ENCODE measurements around the gene GALNT5. TPM values are rescaled to one million over a fixed set of nuclear protein-coding genes. Genes with fewer than 3 reads are reported as not detected.
A peak's percentile ranks its signal among the peaks of the same experiment; 100 is the strongest.
"Not testable (repeated sequence)": the region's sequence is repeated elsewhere in the genome, so short reads cannot be mapped to it uniquely, and the experiment has no call there.

Gene GALNT5
- not detected for total RNA-seq
- not detected for polyA plus RNA-seq
- total RNA-seq: 0 reads per million in 6 experiments

- ATAC-seq (peak in 1 of 2 donors; percentile 18), DNase-seq (no peak)
- H3K9me3 Mint-ChIP-seq: no peaks in the 10 kb centered on the region
- H3K27ac Mint-ChIP-seq: no peak within 1 kb of the TSS
- peaks cover 2 to 16% (median 9%) of the 10 kb centered on the region in 4 donors for H3K4me1 Mint-ChIP-seq
- peaks cover 0 to 3% (median under 1%) of the 10 kb centered on the region in 5 donors for H3K27me3 Mint-ChIP-seq
- POLR2A ChIA-PET: no interaction called here
- peaks cover 0 to 2% (median 0%) of the 10 kb centered on the region in 3 donors for H3K36me3 Mint-ChIP-seq
- H3K4me3 Mint-ChIP-seq: no peak within 1 kb of the TSS
These were observed at the start of gene GALNT5 for GRCh38 chr2:157257312-157258252. Gene GALNT5, plus strand, starts transcription at chr2:157257705. Its CDS starts 378 bp downstream, at chr2:157258083.

GRCh38 chr2:157216286-157216965 is 41.1 kb upstream of the GALNT5 start:
- Mint-ChIP-seq H3K9me3 (no peaks in the 10 kb centered on the region), H3K4me3 (no peak overlapping the region), H3K27me3 (peaks cover 7 to 33% (median 12%) of the 10 kb centered on the region in 5 donors), H3K27ac (no peak overlapping the region), H3K4me1 (no peaks in the 10 kb centered on the region), H3K36me3 (no peaks in the 10 kb centered on the region)
- DNase-seq: no peak
- POLR2A ChIA-PET: no interaction called here
- no peak for ATAC-seq

- DNase-seq: no peak
- H3K9me3 Mint-ChIP-seq: no peaks in the 10 kb centered on the region
- H3K27me3 Mint-ChIP-seq: peaks cover 7 to 33% (median 12%) of the 10 kb centered on the region in 5 donors
- no peaks in the 10 kb centered on the region for H3K36me3 Mint-ChIP-seq
- POLR2A ChIA-PET: no interaction called here
- H3K4me1 Mint-ChIP-seq: no peaks in the 10 kb centered on the region
- no peak overlapping the region for H3K27ac Mint-ChIP-seq
- ATAC-seq: no peak
- no peak overlapping the region for H3K4me3 Mint-ChIP-seq
These were observed 40.1 kb upstream of the GALNT5 start for GRCh38 chr2:157217409-157217808.

GRCh38 chr2:157218911-157219310 is 38.6 kb upstream of the GALNT5 start:
- H3K9me3 Mint-ChIP-seq: no peaks in the 10 kb centered on the region
- H3K27me3 Mint-ChIP-seq: peaks cover 7 to 22% (median 9%) of the 10 kb centered on the region in 5 donors
- POLR2A ChIA-PET: no interaction called here
- DNase-seq (no peak), ATAC-seq (no peak)
- H3K36me3 Mint-ChIP-seq: no peaks in the 10 kb centered on the region
- no peaks in the 10 kb centered on the region for H3K4me1 Mint-ChIP-seq
- H3K4me3 Mint-ChIP-seq: no peak overlapping the region
- no peak overlapping the region for H3K27ac Mint-ChIP-seq

- Mint-ChIP-seq H3K4me1 (no peaks in the 10 kb centered on the region), H3K27me3 (peaks cover 7 to 22% (median 9%) of the 10 kb centered on the region in 5 donors), H3K36me3 (no peaks in the 10 kb centered on the region)
These were observed 37.0 kb upstream of the GALNT5 start for GRCh38 chr2:157220502-157220901.

GRCh38 chr2:157221394-157221988 is 36.0 kb upstream of the GALNT5 start:
- ATAC-seq (no peak), DNase-seq (no peak)
- H3K27me3 Mint-ChIP-seq: peaks cover 7 to 13% (median 9%) of the 10 kb centered on the region in 5 donors
- H3K36me3 Mint-ChIP-seq: no peaks in the 10 kb centered on the region
- no peak overlapping the region for H3K4me3 Mint-ChIP-seq
- peaks cover 0 to 2% (median 0%) of the 10 kb centered on the region in 9 donors for H3K9me3 Mint-ChIP-seq
- no peak overlapping the region for H3K27ac Mint-ChIP-seq
- H3K4me1 Mint-ChIP-seq: no peaks in the 10 kb centered on the region
- POLR2A ChIA-PET: no interaction called here

More at GRCh38 chr2:157220502-157220901, 37.0 kb upstream of the GALNT5 start:
- Mint-ChIP-seq H3K4me3 (no peak overlapping the region), H3K27ac (no peak overlapping the region), H3K9me3 (peaks cover 0 to 2% (median 0%) of the 10 kb centered on the region in 9 donors)
- ATAC-seq (no peak), DNase-seq (no peak)
- POLR2A ChIA-PET: no interaction called here

GRCh38 chr2:157223624-157224205 is 33.8 kb upstream of the GALNT5 start:
- Mint-ChIP-seq H3K36me3 (no peaks in the 10 kb centered on the region), H3K27me3 (peaks cover 5 to 11% (median 7%) of the 10 kb centered on the region in 5 donors), H3K27ac (no peak overlapping the region), H3K4me3 (no peak overlapping the region), H3K4me1 (no peaks in the 10 kb centered on the region), H3K9me3 (peaks cover 0 to 2% (median 0%) of the 10 kb centered on the region in 9 donors)
- ATAC-seq: no peak
- no peak for DNase-seq
- POLR2A ChIA-PET: no interaction called here

- H3K9me3 Mint-ChIP-seq, H3K4me1 Mint-ChIP-seq, ATAC-seq, DNase-seq, H3K27ac Mint-ChIP-seq, POLR2A ChIA-PET, H3K4me3 Mint-ChIP-seq, H3K27me3 Mint-ChIP-seq, H3K36me3 Mint-ChIP-seq: not testable (repeated sequence)
These were observed 33.1 kb upstream of the GALNT5 start for GRCh38 chr2:157224448-157224847.

- H3K27ac Mint-ChIP-seq: no peak overlapping the region
- no peaks in the 10 kb centered on the region for H3K4me1 Mint-ChIP-seq
- no peak for DNase-seq
- peaks cover 0 to 12% (median 7%) of the 10 kb centered on the region in 5 donors for H3K27me3 Mint-ChIP-seq
- H3K36me3 Mint-ChIP-seq: no peaks in the 10 kb centered on the region
- no peak for ATAC-seq
- H3K9me3 Mint-ChIP-seq: peaks cover 0 to 4% (median 0%) of the 10 kb centered on the region in 9 donors
- H3K4me3 Mint-ChIP-seq: no peak overlapping the region
- POLR2A ChIA-PET: no interaction called here
These were observed 29.9 kb upstream of the GALNT5 start for GRCh38 chr2:157227592-157227991.

GRCh38 chr2:157228946-157229345 is 28.6 kb upstream of the GALNT5 start:
- H3K9me3 Mint-ChIP-seq: peaks cover 0 to 9% (median 1%) of the 10 kb centered on the region in 9 donors
- DNase-seq: no peak
- H3K36me3 Mint-ChIP-seq: peaks cover 0 to 3% (median 0%) of the 10 kb centered on the region in 3 donors
- POLR2A ChIA-PET: no interaction called here
- no peak overlapping the region for H3K27ac Mint-ChIP-seq
- H3K4me3 Mint-ChIP-seq: no peak overlapping the region
- no peaks in the 10 kb centered on the region for H3K4me1 Mint-ChIP-seq
- peaks cover 4 to 14% (median 11%) of the 10 kb centered on the region in 5 donors for H3K27me3 Mint-ChIP-seq
- ATAC-seq: no peak

GRCh38 chr2:157229572-157229971 is 27.9 kb upstream of the GALNT5 start:
- H3K9me3 Mint-ChIP-seq: peaks cover 0 to 9% (median 1%) of the 10 kb centered on the region in 9 donors
- no peak for DNase-seq
- H3K36me3 Mint-ChIP-seq: peaks cover 0 to 3% (median 0%) of the 10 kb centered on the region in 3 donors
- POLR2A ChIA-PET: no interaction called here
- no peaks in the 10 kb centered on the region for H3K4me1 Mint-ChIP-seq
- H3K4me3 Mint-ChIP-seq: no peak overlapping the region
- peaks cover 6 to 14% (median 11%) of the 10 kb centered on the region in 5 donors for H3K27me3 Mint-ChIP-seq
- ATAC-seq: no peak
- no peak overlapping the region for H3K27ac Mint-ChIP-seq

GRCh38 chr2:157231476-157231875 is 26.0 kb upstream of the GALNT5 start:
- Mint-ChIP-seq H3K36me3 (peaks cover 0 to 3% (median 0%) of the 10 kb centered on the region in 3 donors), H3K4me1 (no peaks in the 10 kb centered on the region), H3K27me3 (peaks cover 6 to 17% (median 11%) of the 10 kb centered on the region in 5 donors), H3K9me3 (peaks cover 0 to 9% (median 0%) of the 10 kb centered on the region in 9 donors), H3K27ac (no peak overlapping the region), H3K4me3 (no peak overlapping the region)
- DNase-seq (no peak), ATAC-seq (no peak)
- POLR2A ChIA-PET: no interaction called here
